ENCODE data around the gene FOXL2NB. TPM values are rescaled to one million over a fixed set of nuclear protein-coding genes. Genes with fewer than 3 reads are reported as not detected.

The FOXL2NB gene
- total RNA-seq, 1 experiment from 2014 or later, result 11.4 TPM

GRCh38 chr3:138919325-138919724 is 27.7 kb upstream of the FOXL2NB start:
- intact Hi-C loops (cut with micrococcal nuclease; ENCODE audit: unreplicated experiment), result no loop called here
- CTCF ChIA-PET, result interaction anchor here (0.6 to 1.1 kb wide), 2 partner anchors 22 to 325 kb away, joined by 4 to 5 read pairs; partner anchors contain the start of gene CEP70
- in situ Hi-C loops (cut with HindIII; ENCODE audit: low pct_unique_long_range_greater_than_20kb, low sequenced_read_pairs), result no loop called here
- Histone ChIP-seq H3K4me3 (ENCODE audit: low read depth in 2 of 2, low read length in 2 of 2) (no peak overlapping the region), H3K9me3 (ENCODE audit: control insufficient read depth, insufficient read depth, low read depth, low read length) (no peaks in the 10 kb centered on the region), H3K27me3 (ENCODE audit: control insufficient read depth, insufficient read depth, low read length) (no peaks in the 10 kb centered on the region), H3K36me3 (ENCODE audit: control insufficient read depth, insufficient read depth, low read length) (no peaks in the 10 kb centered on the region), H3K4me1 (ENCODE audit: control insufficient read depth, insufficient read depth, low read length) (peaks cover 44% of the 10 kb centered on the region), H3K27ac (ENCODE audit: low read length) (peak overlapping the region; percentile 59; the same call in 1 of the 2 replicates)
- POLR2A ChIA-PET, result no interaction called here
- ATAC-seq (no peak), DNase-seq (ENCODE audit: low read depth, low spot score) (no peak)
- BruUV-seq (replicated peaks), result no TSS peak
- TF ChIP-seq TCF7L2 (IDR thresholded peaks at IDR 0.05; ENCODE audit: low read depth, low read length) (no peak), CTCF (IDR thresholded peaks at IDR 0.05) (0 out of 2 replicates have a peak, but pooled peaks have one; percentile 21)

GRCh38 chr3:138921316-138922292 is 25.4 kb upstream of the FOXL2NB start:
- DNase-seq (ENCODE audit: low read depth, low spot score), result no peak
- POLR2A ChIA-PET, result interaction anchor here (0.8 to 1.0 kb wide), 2 partner anchors 14 to 409 kb away, joined by 3 read pairs; no protein-coding TSS in a partner anchor
- ATAC-seq, result peak; percentile 89

More at GRCh38 chr3:138921316-138922292, 25.4 kb upstream of the FOXL2NB start:
- no peaks in the 10 kb centered on the region for H3K27me3 ChIP-seq (ENCODE audit: control insufficient read depth, insufficient read depth, low read length)
- no peak for TF ChIP-seq CTCF (IDR thresholded peaks at IDR 0.05)
- TF ChIP-seq, protein P1, sequence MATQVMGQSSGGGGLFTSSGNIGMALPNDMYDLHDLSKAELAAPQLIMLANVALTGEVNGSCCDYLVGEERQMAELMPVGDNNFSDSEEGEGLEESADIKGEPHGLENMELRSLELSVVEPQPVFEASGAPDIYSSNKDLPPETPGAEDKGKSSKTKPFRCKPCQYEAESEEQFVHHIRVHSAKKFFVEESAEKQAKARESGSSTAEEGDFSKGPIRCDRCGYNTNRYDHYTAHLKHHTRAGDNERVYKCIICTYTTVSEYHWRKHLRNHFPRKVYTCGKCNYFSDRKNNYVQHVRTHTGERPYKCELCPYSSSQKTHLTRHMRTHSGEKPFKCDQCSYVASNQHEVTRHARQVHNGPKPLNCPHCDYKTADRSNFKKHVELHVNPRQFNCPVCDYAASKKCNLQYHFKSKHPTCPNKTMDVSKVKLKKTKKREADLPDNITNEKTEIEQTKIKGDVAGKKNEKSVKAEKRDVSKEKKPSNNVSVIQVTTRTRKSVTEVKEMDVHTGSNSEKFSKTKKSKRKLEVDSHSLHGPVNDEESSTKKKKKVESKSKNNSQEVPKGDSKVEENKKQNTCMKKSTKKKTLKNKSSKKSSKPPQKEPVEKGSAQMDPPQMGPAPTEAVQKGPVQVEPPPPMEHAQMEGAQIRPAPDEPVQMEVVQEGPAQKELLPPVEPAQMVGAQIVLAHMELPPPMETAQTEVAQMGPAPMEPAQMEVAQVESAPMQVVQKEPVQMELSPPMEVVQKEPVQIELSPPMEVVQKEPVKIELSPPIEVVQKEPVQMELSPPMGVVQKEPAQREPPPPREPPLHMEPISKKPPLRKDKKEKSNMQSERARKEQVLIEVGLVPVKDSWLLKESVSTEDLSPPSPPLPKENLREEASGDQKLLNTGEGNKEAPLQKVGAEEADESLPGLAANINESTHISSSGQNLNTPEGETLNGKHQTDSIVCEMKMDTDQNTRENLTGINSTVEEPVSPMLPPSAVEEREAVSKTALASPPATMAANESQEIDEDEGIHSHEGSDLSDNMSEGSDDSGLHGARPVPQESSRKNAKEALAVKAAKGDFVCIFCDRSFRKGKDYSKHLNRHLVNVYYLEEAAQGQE (IDR thresholded peaks at IDR 0.05; ENCODE audit: insufficient read depth in 1 of 2, low read depth in 2 of 2, low read length in 1 of 2), result no peak
- no peak for TF ChIP-seq SIN3A (IDR thresholded peaks at IDR 0.05; ENCODE audit: borderline replicate concordance, insufficient read depth, low read depth, low read length)
- no peak for TF ChIP-seq TCF7L2 (IDR thresholded peaks at IDR 0.05; ENCODE audit: low read depth, low read length)
- no peak for TF ChIP-seq POLR2AphosphoS5 (IDR thresholded peaks at IDR 0.05; ENCODE audit: low read depth, low read length)
- H3K27ac ChIP-seq (ENCODE audit: low read length), result peak overlapping the region; percentile 78
- peaks cover 32% of the 10 kb centered on the region for H3K4me1 ChIP-seq (ENCODE audit: control insufficient read depth, insufficient read depth, low read length)
- no TSS peak for BruUV-seq (replicated peaks)
- intact Hi-C loops (cut with micrococcal nuclease; ENCODE audit: unreplicated experiment), result loop anchor here (2.0 to 5.0 kb wide), 4 partner anchors 223 to 505 kb away; partner anchors contain the start of gene CEP70
- CTCF ChIA-PET, result interaction anchor here (0.7 to 0.9 kb wide), 2 partner anchors 202 to 327 kb away, joined by 3 read pairs; partner anchors contain the start of gene CEP70
- no peaks in the 10 kb centered on the region for H3K9me3 ChIP-seq (ENCODE audit: control insufficient read depth, insufficient read depth, low read depth, low read length)
- no peak overlapping the region for H3K4me3 ChIP-seq (ENCODE audit: low read depth in 2 of 2, low read length in 2 of 2)
- no peaks in the 10 kb centered on the region for H3K36me3 ChIP-seq (ENCODE audit: control insufficient read depth, insufficient read depth, low read length)
- in situ Hi-C loops (cut with HindIII; ENCODE audit: low pct_unique_long_range_greater_than_20kb, low sequenced_read_pairs), result loop anchor here (10.0 kb wide), 1 partner anchor 107 kb away; no protein-coding TSS in a partner anchor

Data from Panc1 (cell line).